Tibial artery (tissue), 4 donors: ENCODE results near the gene DUS3L.

ENCODE experiments used
- DNase-seq, 2 donors: peaks; one replicate each; pipeline ENCODE4 v3.0.0-alpha.2; 2019
- H3K27ac ChIP-seq, 2 donors: fragments of 200-600 bp; sonication (generic) in 1 of 2; 1 replicate in 1 of 2; 2 replicates in 1 of 2; pipeline ENCODE4 v1.5.1; 2018 to 2019; ENCODE audit warnings: mild to moderate bottlenecking in 1 of 2
- H3K27me3 ChIP-seq, 2 donors: fragments of 200-600 bp; sonication (generic) in 1 of 2; one replicate each; pipeline versions ENCODE4 v1.5.1 to v1.6.0; 2016 to 2019
- H3K36me3 ChIP-seq, 3 donors: fragments of 200-600 bp; sonication (generic) in 2 of 3; one replicate each; pipeline ENCODE4 v1.5.1; 2016 to 2019; ENCODE audit warnings: mild to moderate bottlenecking in 2 of 3
- H3K4me1 ChIP-seq, 4 donors: fragments of 200-600 bp; sonication (generic) in 2 of 4; 1 replicate in 3 of 4; 2 replicates in 1 of 4; pipeline ENCODE4 v1.5.1; 2016 to 2019
- H3K4me3 ChIP-seq, 2 donors: fragments of 200-600 bp; sonication (generic) in 1 of 2; 1 replicate in 1 of 2; 2 replicates in 1 of 2; pipeline ENCODE4 v1.5.1; 2018 to 2019; ENCODE audit warnings: mild to moderate bottlenecking in 2 of 2
- H3K9me3 ChIP-seq, 3 donors: fragments of 200-600 bp; sonication (generic) in 1 of 3; one replicate each; pipeline ENCODE4 v1.5.1; 2016 to 2019
- CTCF ChIP-seq, 2 experiments: fragments of 200-600 bp in 1 of 2; fragments of 450-650 bp in 1 of 2; IDR thresholded peaks; one replicate each; pipeline ENCODE4 v1.5.1; 2017 to 2019; ENCODE audit warnings: antibody characterized with exemption in 2 of 2, mild to moderate bottlenecking in 1 of 2, moderate library complexity in 1 of 2
- intact Hi-C: fragments of 100-400 bp; cut with DNase I; formaldehyde crosslinking; loops from one replicate; pipeline ENCODE4 v1.15.0; 2023; ENCODE audit warnings: low total_unique reads

The DUS3L gene

GRCh38 chr19:5792224-5792623 lies 1.3 kb upstream of the DUS3L start:
- peaks cover 28 to 30% (median 29%) of the 10 kb centered on the region in 3 donors for H3K36me3 ChIP-seq
- peaks cover 0 to 3% of the 10 kb centered on the region in 2 donors for H3K27me3 ChIP-seq
- peaks cover 0 to 8% (median 7%) of the 10 kb centered on the region in 4 donors for H3K4me1 ChIP-seq
- H3K4me3 ChIP-seq, result no peak overlapping the region
- no peak overlapping the region for H3K27ac ChIP-seq
- DNase-seq, result no peak
- H3K9me3 ChIP-seq, result no peaks in the 10 kb centered on the region
- intact Hi-C loops, result no loop called here
- no peak for TF ChIP-seq CTCF (IDR thresholded peaks at IDR 0.05)

DNA sequence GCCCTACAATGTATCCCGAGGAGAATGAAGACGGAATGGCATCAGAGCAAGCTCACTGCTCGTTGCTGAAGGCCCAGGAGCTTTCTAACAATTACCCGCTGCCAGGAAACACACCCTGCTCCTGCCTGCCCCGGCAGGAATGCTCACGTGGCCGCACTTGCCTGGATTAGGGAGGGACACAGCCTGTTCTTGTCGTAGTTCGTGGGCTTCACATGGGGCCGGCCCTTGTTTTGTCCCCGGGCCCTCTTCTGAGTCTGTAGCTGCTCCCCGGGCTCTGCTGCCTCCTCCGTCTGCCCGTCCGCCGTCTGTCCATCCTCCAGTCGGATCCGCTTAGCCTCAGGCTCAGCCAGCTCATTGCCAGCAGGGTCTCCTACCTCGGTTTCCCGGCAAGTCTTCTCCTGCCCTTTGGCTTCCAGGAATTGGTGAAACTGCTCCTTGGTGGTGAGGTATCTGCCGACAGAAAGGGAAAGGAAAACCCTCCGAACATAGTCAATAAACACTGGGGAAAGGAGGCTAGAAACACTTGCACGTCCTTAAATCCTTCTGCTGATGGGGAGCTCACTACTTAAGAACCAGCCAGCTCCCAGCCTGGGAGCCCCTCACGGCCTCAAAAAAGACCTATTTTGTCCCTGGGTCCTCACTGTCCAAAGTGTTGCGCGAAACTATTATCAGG lies 941 bp downstream of the DUS3L start:
- H3K4me1 ChIP-seq, result peaks cover 0 to 8% (median 7%) of the 10 kb centered on the region in 4 donors
- H3K27me3 ChIP-seq, result peaks cover 0 to 3% of the 10 kb centered on the region in 2 donors
- peaks cover 50 to 52% (median 51%) of the 10 kb centered on the region in 3 donors for H3K36me3 ChIP-seq
- no peaks in the 10 kb centered on the region for H3K9me3 ChIP-seq
- no peak for DNase-seq
- no peak for TF ChIP-seq CTCF (IDR thresholded peaks at IDR 0.05)
- peak overlapping the region; percentile 90 to 91 for H3K27ac ChIP-seq
- intact Hi-C loops, result no loop called here
- H3K4me3 ChIP-seq, result peak overlapping the region; percentile 72 to 74

DNA sequence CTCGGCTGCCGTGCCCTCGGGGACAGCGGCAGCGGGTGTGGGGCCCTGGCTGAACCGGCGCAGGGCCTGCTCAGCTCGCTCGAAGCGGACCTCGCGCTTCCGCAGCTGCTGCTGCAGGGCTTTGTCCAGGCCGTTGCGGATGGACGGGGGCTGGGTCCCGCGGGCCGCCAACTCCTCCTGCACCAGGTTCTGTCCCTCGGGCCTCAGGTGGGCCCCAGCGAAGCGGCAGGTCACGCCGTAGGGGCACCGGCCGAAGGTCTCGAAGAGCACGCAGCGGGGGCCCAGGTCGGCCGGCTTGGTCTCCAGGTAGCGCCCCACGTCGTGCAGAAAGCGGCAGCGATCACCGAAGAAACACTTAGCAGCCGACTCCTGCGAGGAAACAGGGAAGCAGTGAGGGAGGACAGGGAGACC lies 1.6 kb downstream of the DUS3L start:
- H3K27ac ChIP-seq, result no peak overlapping the region

DNA sequence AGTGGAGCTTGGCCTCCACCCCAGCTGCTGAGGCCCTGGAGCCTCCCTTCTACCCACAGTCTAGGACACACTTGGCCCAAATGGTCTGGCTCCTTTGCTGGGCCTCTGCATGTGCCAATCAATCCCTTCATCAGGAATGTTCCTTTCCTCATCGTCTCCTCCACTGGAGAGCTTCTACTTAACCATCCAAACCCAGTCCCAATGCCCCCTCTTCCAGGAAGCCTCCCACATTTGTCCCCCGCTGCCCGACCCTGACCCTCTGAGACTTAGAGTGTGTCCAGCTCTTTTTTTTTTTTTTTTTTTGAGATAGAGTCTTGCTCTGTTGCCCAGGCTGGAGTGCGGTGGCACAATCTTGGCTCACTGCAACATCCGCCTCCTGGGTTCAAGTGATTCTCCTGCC lies 2.5 kb downstream of the DUS3L start:
- DNase-seq, result no peak
- TF ChIP-seq CTCF (IDR thresholded peaks at IDR 0.05), result no peak
- Histone ChIP-seq H3K27ac (no peak overlapping the region), H3K4me1 (peaks cover 0 to 8% (median 7%) of the 10 kb centered on the region in 4 donors), H3K4me3 (no peak overlapping the region), H3K27me3 (no peaks in the 10 kb centered on the region), H3K9me3 (no peaks in the 10 kb centered on the region), H3K36me3 (peaks cover 55 to 65% (median 59%) of the 10 kb centered on the region in 3 donors)
- intact Hi-C loops, result no loop called here

More for the DNA sequence above, 1.6 kb downstream of the DUS3L start:
- H3K36me3 ChIP-seq, result peaks cover 55 to 58% (median 57%) of the 10 kb centered on the region in 3 donors
- TF ChIP-seq CTCF (IDR thresholded peaks at IDR 0.05), result no peak
- H3K27me3 ChIP-seq, result no peaks in the 10 kb centered on the region
- no peaks in the 10 kb centered on the region for H3K9me3 ChIP-seq
- no peak overlapping the region for H3K4me3 ChIP-seq
- peaks cover 0 to 8% (median 7%) of the 10 kb centered on the region in 4 donors for H3K4me1 ChIP-seq
- intact Hi-C loops, result no loop called here
- DNase-seq, result no peak

DNA sequence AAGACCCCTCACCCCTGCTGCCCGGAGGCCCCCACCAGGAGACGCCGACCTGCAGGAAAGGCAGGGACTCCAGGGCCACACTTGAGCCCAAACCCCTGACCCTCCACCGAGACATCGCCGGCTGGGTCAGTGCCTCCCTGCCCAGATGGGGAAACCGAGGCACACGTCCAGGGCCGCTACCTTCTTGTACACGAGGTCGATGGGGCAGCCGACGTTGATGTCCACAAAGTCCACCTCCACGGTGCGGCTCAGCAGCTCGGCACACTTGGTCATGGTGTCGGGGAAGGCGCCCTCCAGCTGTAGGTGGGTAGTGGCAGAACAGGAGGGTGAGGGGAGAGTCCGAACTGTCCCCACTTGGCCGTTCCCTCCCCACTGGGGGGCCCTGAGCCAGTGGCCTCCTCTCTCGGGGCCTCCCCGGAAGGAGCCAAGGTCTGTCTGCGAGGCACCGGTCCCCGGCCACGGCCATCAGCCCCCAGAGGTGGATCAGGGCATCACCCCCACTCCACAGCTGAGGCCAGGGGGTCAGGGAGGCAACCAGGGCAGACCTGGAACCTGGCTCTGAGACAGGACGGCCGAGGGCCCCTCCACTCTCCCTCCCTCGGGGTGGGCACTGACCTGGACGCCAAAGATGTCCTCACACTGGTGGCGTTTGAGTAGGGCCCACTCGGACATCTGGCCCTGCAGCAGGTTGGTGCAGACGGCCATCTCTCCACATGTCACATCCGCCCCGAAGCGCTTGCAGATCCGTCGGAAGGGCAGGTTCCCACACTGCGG lies 3.4 kb downstream of the DUS3L start:
- no peaks in the 10 kb centered on the region for H3K9me3 ChIP-seq
- H3K27ac ChIP-seq, result no peak overlapping the region
- H3K4me3 ChIP-seq, result no peak overlapping the region
- intact Hi-C loops, result no loop called here
- H3K36me3 ChIP-seq, result peaks cover 55 to 65% (median 59%) of the 10 kb centered on the region in 3 donors
- no peak for DNase-seq
- no peak for TF ChIP-seq CTCF (IDR thresholded peaks at IDR 0.05)
- H3K27me3 ChIP-seq, result no peaks in the 10 kb centered on the region
- H3K4me1 ChIP-seq, result peaks cover 0 to 8% (median 7%) of the 10 kb centered on the region in 4 donors
